SK-N-SH (cell line): ENCODE data around the gene LCE1D.

Experiments used
- EP300 ChIP-seq, 2 experiments: IDR thresholded peaks; 2 replicates each; pipeline versions ENCODE4 v1.4.0 to v1.6.1; 2012; ENCODE audit warnings: borderline replicate concordance in 1 of 2, low read depth in 1 of 2, low read length in 1 of 2
- FOXM1 ChIP-seq: IDR thresholded peaks from 2 replicates; pipeline ENCODE4 v1.4.0; 2012; ENCODE audit warnings: low read depth, mild to moderate bottlenecking
- NFIC ChIP-seq: IDR thresholded peaks from 2 replicates; pipeline ENCODE4 v1.4.0; 2012; ENCODE audit warnings: borderline replicate concordance
- POLR2AphosphoS5 ChIP-seq: IDR thresholded peaks from 2 replicates; pipeline ENCODE4 v1.6.1; 2012; ENCODE audit warnings: low read depth, low read length
- RFX5 ChIP-seq: IDR thresholded peaks from 2 replicates; pipeline ENCODE4 v1.6.1; 2012; ENCODE audit warnings: mild to moderate bottlenecking, improper control_type of control experiment, low read length
- SIN3A ChIP-seq: IDR thresholded peaks from 2 replicates; pipeline ENCODE4 v1.6.1; 2012; ENCODE audit warnings: low read depth, mild to moderate bottlenecking, low read length, moderate library complexity, borderline replicate concordance
- SMC3 ChIP-seq: IDR thresholded peaks from 2 replicates; pipeline ENCODE4 v1.6.1; 2012; ENCODE audit warnings: low read depth, low read length, improper control_type of control experiment
- TAF1 ChIP-seq: IDR thresholded peaks from 2 replicates; pipeline ENCODE4 v1.6.1; 2012; ENCODE audit warnings: low read depth, mild to moderate bottlenecking, low read length, moderate library complexity, borderline replicate concordance
- YY1 ChIP-seq: IDR thresholded peaks from 2 replicates; pipeline ENCODE4 v1.4.0; 2012; ENCODE audit warnings: low read depth, mild to moderate bottlenecking
- TF ChIP-seq, protein P1 (sequence below): fragments of 200-600 bp; sonication (generic); IDR thresholded peaks from 2 replicates; pipeline ENCODE4 v1.6.1; 2017; ENCODE audit warnings: antibody characterized with exemption, mild to moderate bottlenecking, moderate library complexity
- TF ChIP-seq, protein P2 (sequence below): IDR thresholded peaks from 2 replicates; pipeline ENCODE4 v1.4.0; 2012; ENCODE audit warnings: low read depth, borderline replicate concordance
- TF ChIP-seq, protein P3 (sequence below): IDR thresholded peaks from 2 replicates; pipeline ENCODE4 v1.4.0; 2012; ENCODE audit warnings: low read depth
- TF ChIP-seq, protein P4 (sequence below): fragments of 150-350 bp; IDR thresholded peaks from 2 replicates; pipeline ENCODE4 v1.6.1; 2017; ENCODE audit warnings: antibody characterized with exemption, low read length, low read depth, borderline replicate concordance
- TF ChIP-seq, protein P5 (sequence below): IDR thresholded peaks from 2 replicates; pipeline ENCODE4 v1.6.1; 2012; ENCODE audit warnings: mild to moderate bottlenecking, low read depth, low read length, moderate library complexity

DNA sequence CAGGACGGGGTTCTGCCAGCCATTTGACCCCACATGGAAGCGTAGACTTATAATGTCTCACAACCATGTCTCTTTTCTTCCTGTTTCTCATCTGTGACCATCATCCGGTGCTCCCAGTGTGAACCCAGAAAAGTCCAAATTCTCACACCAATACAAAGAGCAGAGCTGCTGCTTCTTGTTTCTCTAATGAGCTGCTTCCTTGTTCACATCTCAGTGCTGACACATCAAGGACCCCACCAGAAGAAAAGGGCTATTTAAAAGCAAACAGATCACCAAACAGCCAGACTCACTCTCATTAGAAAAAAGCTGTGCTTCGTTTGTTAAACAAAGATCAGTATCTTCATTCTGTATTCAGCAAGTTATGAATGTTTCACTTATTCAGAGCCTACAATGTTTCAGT is 835 bp upstream of the LCE1D start:
- TF ChIP-seq, protein P1, sequence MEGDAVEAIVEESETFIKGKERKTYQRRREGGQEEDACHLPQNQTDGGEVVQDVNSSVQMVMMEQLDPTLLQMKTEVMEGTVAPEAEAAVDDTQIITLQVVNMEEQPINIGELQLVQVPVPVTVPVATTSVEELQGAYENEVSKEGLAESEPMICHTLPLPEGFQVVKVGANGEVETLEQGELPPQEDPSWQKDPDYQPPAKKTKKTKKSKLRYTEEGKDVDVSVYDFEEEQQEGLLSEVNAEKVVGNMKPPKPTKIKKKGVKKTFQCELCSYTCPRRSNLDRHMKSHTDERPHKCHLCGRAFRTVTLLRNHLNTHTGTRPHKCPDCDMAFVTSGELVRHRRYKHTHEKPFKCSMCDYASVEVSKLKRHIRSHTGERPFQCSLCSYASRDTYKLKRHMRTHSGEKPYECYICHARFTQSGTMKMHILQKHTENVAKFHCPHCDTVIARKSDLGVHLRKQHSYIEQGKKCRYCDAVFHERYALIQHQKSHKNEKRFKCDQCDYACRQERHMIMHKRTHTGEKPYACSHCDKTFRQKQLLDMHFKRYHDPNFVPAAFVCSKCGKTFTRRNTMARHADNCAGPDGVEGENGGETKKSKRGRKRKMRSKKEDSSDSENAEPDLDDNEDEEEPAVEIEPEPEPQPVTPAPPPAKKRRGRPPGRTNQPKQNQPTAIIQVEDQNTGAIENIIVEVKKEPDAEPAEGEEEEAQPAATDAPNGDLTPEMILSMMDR, result no peak
- TF ChIP-seq, protein P2, sequence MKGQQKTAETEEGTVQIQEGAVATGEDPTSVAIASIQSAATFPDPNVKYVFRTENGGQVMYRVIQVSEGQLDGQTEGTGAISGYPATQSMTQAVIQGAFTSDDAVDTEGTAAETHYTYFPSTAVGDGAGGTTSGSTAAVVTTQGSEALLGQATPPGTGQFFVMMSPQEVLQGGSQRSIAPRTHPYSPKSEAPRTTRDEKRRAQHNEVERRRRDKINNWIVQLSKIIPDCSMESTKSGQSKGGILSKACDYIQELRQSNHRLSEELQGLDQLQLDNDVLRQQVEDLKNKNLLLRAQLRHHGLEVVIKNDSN, result no peak
- no peak for TF ChIP-seq RFX5
- TF ChIP-seq, protein P3, sequence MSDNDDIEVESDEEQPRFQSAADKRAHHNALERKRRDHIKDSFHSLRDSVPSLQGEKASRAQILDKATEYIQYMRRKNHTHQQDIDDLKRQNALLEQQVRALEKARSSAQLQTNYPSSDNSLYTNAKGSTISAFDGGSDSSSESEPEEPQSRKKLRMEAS, result no peak
- TF ChIP-seq POLR2AphosphoS5, result no peak
- TF ChIP-seq NFIC, result no peak
- TF ChIP-seq TAF1, result no peak
- no peak for TF ChIP-seq FOXM1
- TF ChIP-seq, protein P4, sequence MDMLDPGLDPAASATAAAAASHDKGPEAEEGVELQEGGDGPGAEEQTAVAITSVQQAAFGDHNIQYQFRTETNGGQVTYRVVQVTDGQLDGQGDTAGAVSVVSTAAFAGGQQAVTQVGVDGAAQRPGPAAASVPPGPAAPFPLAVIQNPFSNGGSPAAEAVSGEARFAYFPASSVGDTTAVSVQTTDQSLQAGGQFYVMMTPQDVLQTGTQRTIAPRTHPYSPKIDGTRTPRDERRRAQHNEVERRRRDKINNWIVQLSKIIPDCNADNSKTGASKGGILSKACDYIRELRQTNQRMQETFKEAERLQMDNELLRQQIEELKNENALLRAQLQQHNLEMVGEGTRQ, result no peak
- TF ChIP-seq, protein P5, sequence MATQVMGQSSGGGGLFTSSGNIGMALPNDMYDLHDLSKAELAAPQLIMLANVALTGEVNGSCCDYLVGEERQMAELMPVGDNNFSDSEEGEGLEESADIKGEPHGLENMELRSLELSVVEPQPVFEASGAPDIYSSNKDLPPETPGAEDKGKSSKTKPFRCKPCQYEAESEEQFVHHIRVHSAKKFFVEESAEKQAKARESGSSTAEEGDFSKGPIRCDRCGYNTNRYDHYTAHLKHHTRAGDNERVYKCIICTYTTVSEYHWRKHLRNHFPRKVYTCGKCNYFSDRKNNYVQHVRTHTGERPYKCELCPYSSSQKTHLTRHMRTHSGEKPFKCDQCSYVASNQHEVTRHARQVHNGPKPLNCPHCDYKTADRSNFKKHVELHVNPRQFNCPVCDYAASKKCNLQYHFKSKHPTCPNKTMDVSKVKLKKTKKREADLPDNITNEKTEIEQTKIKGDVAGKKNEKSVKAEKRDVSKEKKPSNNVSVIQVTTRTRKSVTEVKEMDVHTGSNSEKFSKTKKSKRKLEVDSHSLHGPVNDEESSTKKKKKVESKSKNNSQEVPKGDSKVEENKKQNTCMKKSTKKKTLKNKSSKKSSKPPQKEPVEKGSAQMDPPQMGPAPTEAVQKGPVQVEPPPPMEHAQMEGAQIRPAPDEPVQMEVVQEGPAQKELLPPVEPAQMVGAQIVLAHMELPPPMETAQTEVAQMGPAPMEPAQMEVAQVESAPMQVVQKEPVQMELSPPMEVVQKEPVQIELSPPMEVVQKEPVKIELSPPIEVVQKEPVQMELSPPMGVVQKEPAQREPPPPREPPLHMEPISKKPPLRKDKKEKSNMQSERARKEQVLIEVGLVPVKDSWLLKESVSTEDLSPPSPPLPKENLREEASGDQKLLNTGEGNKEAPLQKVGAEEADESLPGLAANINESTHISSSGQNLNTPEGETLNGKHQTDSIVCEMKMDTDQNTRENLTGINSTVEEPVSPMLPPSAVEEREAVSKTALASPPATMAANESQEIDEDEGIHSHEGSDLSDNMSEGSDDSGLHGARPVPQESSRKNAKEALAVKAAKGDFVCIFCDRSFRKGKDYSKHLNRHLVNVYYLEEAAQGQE, result no peak
- no peak for TF ChIP-seq YY1
- no peak for TF ChIP-seq EP300 (IDR thresholded peaks at IDR 0.05; ENCODE audit: borderline replicate concordance in 1 of 2, low read depth in 1 of 2, low read length in 1 of 2)
- TF ChIP-seq SIN3A, result no peak
- TF ChIP-seq SMC3, result no peak
